HepG2 (cell line): Measurements from ENCODE around the gene PTGDS. TPM values are rescaled to one million over a fixed set of nuclear protein-coding genes. Genes with fewer than 3 reads are reported as not detected.
A peak's percentile ranks its signal among the peaks of the same experiment; 100 is the strongest.

Experiments
- ADNP ChIP-seq: sonication (generic); formaldehyde crosslinking; IDR thresholded peaks from 2 replicates; pipeline ENCODE4 v1.4.0; 2020; ENCODE audit warnings: missing genetic modification reagents
- DNMT3B ChIP-seq: conservative IDR thresholded peaks from 2 replicates; pipeline ENCODE4 v1.6.1; 2016; ENCODE audit warnings: missing biosample characterization, control low read depth
- GFI1 ChIP-seq: sonication (generic); formaldehyde crosslinking; IDR thresholded peaks from 2 replicates; pipeline ENCODE4 v1.5.0; 2020; ENCODE audit warnings: missing genetic modification reagents, mild to moderate bottlenecking, borderline replicate concordance
- HOXA5 ChIP-seq: sonication (generic); formaldehyde crosslinking; IDR thresholded peaks from 2 replicates; pipeline ENCODE4 v1.4.0; 2020; ENCODE audit warnings: missing genetic modification reagents
- NR3C1 ChIP-seq: sonication (generic); formaldehyde crosslinking; IDR thresholded peaks from 2 replicates; pipeline ENCODE4 v1.4.0; 2020; ENCODE audit warnings: missing genetic modification reagents
- PAXIP1 ChIP-seq: sonication (generic); formaldehyde crosslinking; conservative IDR thresholded peaks from 2 replicates; pipeline ENCODE4 v1.4.0; 2020; ENCODE audit warnings: mild to moderate bottlenecking, missing genetic modification reagents, moderate library complexity
- RFXAP ChIP-seq: sonication (generic); formaldehyde crosslinking; IDR thresholded peaks from 2 replicates; pipeline ENCODE4 v1.4.0; 2020; ENCODE audit warnings: missing genetic modification reagents, borderline replicate concordance
- TFDP1 ChIP-seq: IDR thresholded peaks from 2 replicates; pipeline ENCODE4 v1.6.1; 2016; ENCODE audit warnings: missing compliant biosample characterization, missing genetic modification reagents, borderline replicate concordance
- TP53 ChIP-seq: sonication (generic); formaldehyde crosslinking; conservative IDR thresholded peaks from 2 replicates; pipeline ENCODE4 v1.4.0; 2020; ENCODE audit warnings: missing genetic modification reagents
- ZNF329 ChIP-seq: sonication (generic); formaldehyde crosslinking; IDR thresholded peaks from 2 replicates; pipeline ENCODE4 v1.9.0; 2021; ENCODE audit warnings: low read depth, mild to moderate bottlenecking, missing genetic modification reagents
- ZNF432 ChIP-seq: sonication (generic); formaldehyde crosslinking; IDR thresholded peaks from 2 replicates; pipeline ENCODE4 v1.5.0; 2020; ENCODE audit warnings: missing genetic modification reagents, mild to moderate bottlenecking, borderline replicate concordance
- ZNF446 ChIP-seq: sonication (generic); formaldehyde crosslinking; IDR thresholded peaks from 2 replicates; pipeline ENCODE4 v1.5.0; 2020; ENCODE audit warnings: mild to moderate bottlenecking, missing genetic modification reagents
- ZNF451 ChIP-seq: sonication (generic); formaldehyde crosslinking; IDR thresholded peaks from 2 replicates; pipeline ENCODE4 v1.5.0; 2020; ENCODE audit warnings: mild to moderate bottlenecking, missing genetic modification reagents
- ZNF629 ChIP-seq: sonication (generic); formaldehyde crosslinking; conservative IDR thresholded peaks from 2 replicates; pipeline ENCODE4 v1.5.0; 2020; ENCODE audit warnings: missing genetic modification reagents
- ZSCAN25 ChIP-seq: sonication (generic); formaldehyde crosslinking; IDR thresholded peaks from 2 replicates; pipeline ENCODE4 v1.8.0; 2022; ENCODE audit warnings: mild to moderate bottlenecking, missing genetic modification reagents
- polyA plus RNA-seq, 8 experiments: library from polyadenylated mRNA; depleted of rRNA in 3 of 8; stranded (reverse) in 7 of 8; unstranded in 1 of 8; fragments of >200 nt; fragmentation: Illumina TruSeq in 4 of 8; extraction: Trizol in 4 of 8; gene quantifications; 2 replicates each; pipeline versions ENCODE4 v1.2.1 to v1.2.3, GENCODE V29; 2011 to 2016; ENCODE audit warnings: low read depth in 4 of 8, missing spikeins in 1 of 8, mixed read lengths in 1 of 8; ENCODE audit not compliant: insufficient read depth in 1 of 8
- total RNA-seq, 5 experiments: library from RNA; depleted of rRNA; stranded (reverse); fragments of >200 nt; fragmentation: Illumina TruSeq; extraction: Trizol; gene quantifications; 2 replicates each; pipeline ENCODE4 v1.2.3, GENCODE V29; 2016; ENCODE audit warnings: low read depth in 1 of 5
- TF ChIP-seq, protein P1 (sequence below): IDR thresholded peaks from 2 replicates; pipeline ENCODE4 v1.6.1; 2016
- TF ChIP-seq, protein P2 (sequence below): fragments of 450-650 bp; IDR thresholded peaks from 2 replicates; pipeline ENCODE4 v1.6.1; 2017; ENCODE audit warnings: mild to moderate bottlenecking

Gene PTGDS
- total and polyA plus RNA-seq, 2 of the 13 experiments (the other 11 are each of a cell fraction or from before 2014, with no cell fraction given) = 0.33 to 0.50 TPM

DNA sequence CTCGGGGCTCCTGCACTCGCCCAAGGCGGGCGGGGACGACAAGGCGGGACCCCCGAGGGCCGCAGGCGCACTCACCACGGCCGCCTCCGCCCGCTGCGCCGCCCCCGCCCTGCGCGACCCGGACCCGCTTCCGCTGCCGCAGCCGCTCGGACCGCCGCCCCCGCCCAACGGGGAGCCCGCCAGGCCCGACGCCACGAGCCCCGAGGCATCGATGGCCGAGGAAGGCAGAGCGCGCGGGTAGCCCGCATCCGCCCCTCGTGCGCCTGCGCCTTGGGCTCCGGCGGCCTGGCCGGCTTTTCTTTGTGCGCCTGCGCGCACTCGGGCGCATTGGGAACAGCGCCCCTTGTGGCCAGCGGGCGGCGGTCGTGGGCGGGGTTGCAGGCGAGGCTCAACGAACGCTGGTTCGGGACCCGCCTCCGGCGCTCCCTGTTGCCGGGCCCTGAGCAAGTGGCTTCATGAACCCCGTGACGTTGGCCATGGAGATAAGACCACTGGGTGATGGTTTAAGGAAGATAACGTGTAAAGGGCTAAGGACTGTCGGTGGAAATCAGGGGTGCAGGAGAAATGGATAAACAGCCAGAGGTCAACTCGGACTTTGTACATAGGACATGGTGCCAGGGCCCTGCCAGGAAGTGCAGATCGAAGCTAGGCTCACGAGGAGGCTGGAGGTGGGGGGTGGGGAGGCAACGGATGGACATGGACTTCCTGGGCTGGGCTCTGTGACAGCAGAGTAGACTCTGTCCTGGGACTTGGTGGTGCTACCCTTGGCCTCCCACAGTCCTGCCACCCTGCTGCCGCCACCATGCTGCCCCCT is 32.6 kb upstream of the PTGDS start, which contains the start of the genes C8G and FBXW5 (continued):
- TF ChIP-seq ZSCAN25 (CRISPR knock-in tag) = no peak
- TF ChIP-seq TFDP1 = peak; percentile 47; the same call in 1 of the 2 replicates
- no peak for TF ChIP-seq ZNF432 (CRISPR knock-in tag)
- no peak for TF ChIP-seq ZNF446 (CRISPR knock-in tag)
- TF ChIP-seq HOXA5 = no peak
- TF ChIP-seq TP53 (CRISPR knock-in tag) = no peak
- TF ChIP-seq DNMT3B (CRISPR knock-in tag) = no peak
- TF ChIP-seq, protein P1, sequence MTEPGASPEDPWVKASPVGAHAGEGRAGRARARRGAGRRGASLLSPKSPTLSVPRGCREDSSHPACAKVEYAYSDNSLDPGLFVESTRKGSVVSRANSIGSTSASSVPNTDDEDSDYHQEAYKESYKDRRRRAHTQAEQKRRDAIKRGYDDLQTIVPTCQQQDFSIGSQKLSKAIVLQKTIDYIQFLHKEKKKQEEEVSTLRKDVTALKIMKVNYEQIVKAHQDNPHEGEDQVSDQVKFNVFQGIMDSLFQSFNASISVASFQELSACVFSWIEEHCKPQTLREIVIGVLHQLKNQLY (CRISPR knock-in tag) = no peak
- TF ChIP-seq, protein P2, sequence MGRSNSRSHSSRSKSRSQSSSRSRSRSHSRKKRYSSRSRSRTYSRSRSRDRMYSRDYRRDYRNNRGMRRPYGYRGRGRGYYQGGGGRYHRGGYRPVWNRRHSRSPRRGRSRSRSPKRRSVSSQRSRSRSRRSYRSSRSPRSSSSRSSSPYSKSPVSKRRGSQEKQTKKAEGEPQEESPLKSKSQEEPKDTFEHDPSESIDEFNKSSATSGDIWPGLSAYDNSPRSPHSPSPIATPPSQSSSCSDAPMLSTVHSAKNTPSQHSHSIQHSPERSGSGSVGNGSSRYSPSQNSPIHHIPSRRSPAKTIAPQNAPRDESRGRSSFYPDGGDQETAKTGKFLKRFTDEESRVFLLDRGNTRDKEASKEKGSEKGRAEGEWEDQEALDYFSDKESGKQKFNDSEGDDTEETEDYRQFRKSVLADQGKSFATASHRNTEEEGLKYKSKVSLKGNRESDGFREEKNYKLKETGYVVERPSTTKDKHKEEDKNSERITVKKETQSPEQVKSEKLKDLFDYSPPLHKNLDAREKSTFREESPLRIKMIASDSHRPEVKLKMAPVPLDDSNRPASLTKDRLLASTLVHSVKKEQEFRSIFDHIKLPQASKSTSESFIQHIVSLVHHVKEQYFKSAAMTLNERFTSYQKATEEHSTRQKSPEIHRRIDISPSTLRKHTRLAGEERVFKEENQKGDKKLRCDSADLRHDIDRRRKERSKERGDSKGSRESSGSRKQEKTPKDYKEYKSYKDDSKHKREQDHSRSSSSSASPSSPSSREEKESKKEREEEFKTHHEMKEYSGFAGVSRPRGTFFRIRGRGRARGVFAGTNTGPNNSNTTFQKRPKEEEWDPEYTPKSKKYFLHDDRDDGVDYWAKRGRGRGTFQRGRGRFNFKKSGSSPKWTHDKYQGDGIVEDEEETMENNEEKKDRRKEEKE = no peak
- TF ChIP-seq PAXIP1 (CRISPR knock-in tag) = peak; percentile 89
- TF ChIP-seq ZNF629 (CRISPR knock-in tag) = no peak
- peak; percentile 62; the same call in 1 of the 2 replicates for TF ChIP-seq RFXAP
- TF ChIP-seq ZNF451 (CRISPR knock-in tag) = no peak
- TF ChIP-seq GFI1 = no peak
- TF ChIP-seq ZNF329 (CRISPR knock-in tag) = peak; percentile 65; the same call in 1 of the 2 replicates
- TF ChIP-seq NR3C1 (CRISPR knock-in tag) = no peak
- peak; percentile 89 for TF ChIP-seq ADNP (CRISPR knock-in tag)
